DMS79 (cell line): ENCODE data around the gene FARSA.
"Not testable (repeated sequence)": the region's sequence is repeated elsewhere in the genome, so short reads cannot be mapped to it uniquely, and the experiment has no call there.

Experiments
- DNase-seq: peaks from one replicate; lab custom pipeline; 2025; lab: John Stamatoyannopoulos, UW

Gene FARSA

GRCh38 chr19:12953799-12954611, 20.5 kb upstream of the FARSA start:
- DNase-seq, result no peak

GRCh38 chr19:12953138-12953798, 19.8 kb upstream of the FARSA start:
- DNase-seq, result peak; percentile 56

GRCh38 chr19:12952488-12953137, 19.1 kb upstream of the FARSA start:
- peak; percentile 72 for DNase-seq

GRCh38 chr19:12952050-12952449, 18.5 kb upstream of the FARSA start:
- DNase-seq, result not testable (repeated sequence)

GRCh38 chr19:12949363-12950283, 16.1 kb upstream of the FARSA start:
- DNase-seq, result no peak

- no peak for DNase-seq
These were observed 15.3 kb upstream of the FARSA start for GRCh38 chr19:12948612-12949362.

GRCh38 chr19:12947702-12948611, 14.4 kb upstream of the FARSA start:
- no peak for DNase-seq

GRCh38 chr19:12946731-12947496, 13.4 kb upstream of the FARSA start:
- DNase-seq, result no peak

GRCh38 chr19:12946092-12946721, 12.7 kb upstream of the FARSA start:
- DNase-seq, result peak; percentile 72

GRCh38 chr19:12945479-12946091, 12.1 kb upstream of the FARSA start, which contains the start of gene RAD23A:
Gene RAD23A, plus strand, starts transcription at chr19:12945862. Its CDS starts 87 bp downstream, at chr19:12945949.
- DNase-seq, result peak; percentile 96

- no peak for DNase-seq
These were observed 10.7 kb upstream of the FARSA start for GRCh38 chr19:12944104-12944674.

- no peak for DNase-seq
These were observed 10.0 kb upstream of the FARSA start for GRCh38 chr19:12943437-12944044.

GRCh38 chr19:12940897-12941296, 7.4 kb upstream of the FARSA start:
- no peak for DNase-seq

- DNase-seq, result no peak
These were observed 6.5 kb upstream of the FARSA start for GRCh38 chr19:12939975-12940423.

GRCh38 chr19:12938779-12939601, 5.5 kb upstream of the FARSA start:
- DNase-seq, result no peak
